Gastroesophageal sphincter (tissue), 4 donors: ENCODE results near the gene CTCF. TPM values are rescaled to one million over a fixed set of nuclear protein-coding genes. Genes with fewer than 3 reads are reported as not detected.

ENCODE experiments used
- ATAC-seq: fragments of 150-250 bp; one replicate; pipeline ENCODE4 v1.9.1; 2016; ENCODE audit warnings: mild to moderate bottlenecking, moderate library complexity
- H3K27ac ChIP-seq, 4 donors: fragments of 200-600 bp; sonication (generic) in 3 of 4; 1 replicate in 3 of 4; 2 replicates in 1 of 4; pipeline ENCODE4 v1.5.1; 2016 to 2019
- H3K27me3 ChIP-seq: fragments of 200-600 bp; sonication (generic); one replicate; pipeline ENCODE4 v1.5.1; 2019
- H3K36me3 ChIP-seq, 2 donors: fragments of 200-600 bp; sonication (generic); one replicate each; pipeline ENCODE4 v1.5.1; 2019; ENCODE audit warnings: control low read depth in 1 of 2
- H3K4me1 ChIP-seq, 3 donors: fragments of 200-600 bp; sonication (generic); 1 replicate in 2 of 3; 2 replicates in 1 of 3; pipeline ENCODE4 v1.5.1; 2016 to 2019; ENCODE audit warnings: control low read depth in 2 of 3
- H3K4me3 ChIP-seq, 2 donors: fragments of 200-600 bp; sonication (generic); one replicate each; pipeline ENCODE4 v1.5.1; 2019; ENCODE audit warnings: mild to moderate bottlenecking in 1 of 2, moderate library complexity in 1 of 2
- H3K9me3 ChIP-seq, 3 donors: fragments of 200-600 bp; sonication (generic); one replicate each; pipeline ENCODE4 v1.5.1; 2017 to 2019; ENCODE audit warnings: control low read depth in 2 of 3
- EP300 ChIP-seq: sonication (generic); formaldehyde crosslinking; IDR thresholded peaks from one replicate; pipeline ENCODE4 v1.6.1; 2017; ENCODE audit warnings: antibody characterized with exemption, mild to moderate bottlenecking
- POLR2A ChIP-seq, 2 donors: fragments of 450-650 bp; IDR thresholded peaks; one replicate each; pipeline ENCODE4 v1.6.1; 2017; ENCODE audit warnings: antibody characterized with exemption in 2 of 2, mild to moderate bottlenecking in 2 of 2, moderate library complexity in 1 of 2
- POLR2AphosphoS5 ChIP-seq: sonication (generic); formaldehyde crosslinking; IDR thresholded peaks from one replicate; pipeline ENCODE4 v1.6.1; 2017; ENCODE audit warnings: antibody characterized with exemption
- WGBS, 2 donors: methylation state at CpG; one replicate each; pipeline ENCODE4 v1.1.5; 2018; ENCODE audit warnings: low coverage in 1 of 2; 5-methylcytosine and 5-hydroxymethylcytosine counted together
- total RNA-seq, 4 donors: library from RNA; depleted of rRNA; stranded (reverse); fragments of >200 nt; gene quantifications; one replicate each; pipeline ENCODE4 v1.1.0, GENCODE V29; 2016
- TF ChIP-seq, protein P1 (sequence below), 4 experiments: fragments of 200-600 bp in 2 of 4; fragments of 450-650 bp in 2 of 4; sonication (generic) in 1 of 4; IDR thresholded peaks; one replicate each; pipeline ENCODE4 v1.5.1; 2017 to 2019; ENCODE audit warnings: antibody characterized with exemption in 4 of 4, mild to moderate bottlenecking in 2 of 4, moderate library complexity in 2 of 4

Gene CTCF
- total RNA-seq, 4 donors from 2014 or later: 26.4 to 44.8 (median 41.4) TPM

DNA sequence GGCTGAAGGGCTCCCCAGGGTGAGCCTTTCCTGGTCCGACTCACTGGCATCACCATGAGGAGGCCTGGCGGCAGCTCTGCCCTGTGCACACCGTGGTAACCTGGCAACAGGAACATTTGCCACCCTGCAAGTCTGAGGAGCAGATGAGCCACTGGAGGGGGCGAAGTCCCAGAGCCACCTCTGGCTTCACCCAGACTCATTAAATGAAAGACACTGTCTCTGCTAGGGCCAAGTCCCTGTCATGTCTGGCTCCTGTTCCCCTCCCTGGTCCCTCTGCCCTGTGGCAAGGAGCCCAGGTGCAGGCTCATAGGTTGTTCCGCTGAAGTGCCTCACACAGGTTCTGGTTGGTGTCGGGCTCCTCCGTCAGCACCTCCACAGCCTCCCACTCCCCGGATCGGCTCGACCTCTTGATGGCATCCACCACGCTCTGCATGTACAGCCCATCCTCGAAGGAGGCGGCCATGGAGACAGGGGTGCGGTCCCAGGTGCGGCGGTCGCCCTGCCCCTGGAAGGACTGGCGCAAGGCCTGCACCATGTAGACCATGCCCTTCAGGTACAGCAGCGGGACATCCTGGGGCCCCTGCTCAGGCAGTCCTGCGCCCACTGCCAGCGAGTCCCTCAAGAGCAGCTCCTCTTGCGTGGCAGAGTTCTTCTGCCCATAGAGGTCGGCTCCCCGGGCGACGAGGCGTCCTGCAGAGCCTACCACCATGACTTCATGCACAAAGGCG lies 112.7 kb downstream of the CTCF start:
- TF ChIP-seq POLR2AphosphoS5 (no peak), POLR2A (IDR thresholded peaks at IDR 0.05) (no peak), EP300 (no peak)
- TF ChIP-seq, protein P1, sequence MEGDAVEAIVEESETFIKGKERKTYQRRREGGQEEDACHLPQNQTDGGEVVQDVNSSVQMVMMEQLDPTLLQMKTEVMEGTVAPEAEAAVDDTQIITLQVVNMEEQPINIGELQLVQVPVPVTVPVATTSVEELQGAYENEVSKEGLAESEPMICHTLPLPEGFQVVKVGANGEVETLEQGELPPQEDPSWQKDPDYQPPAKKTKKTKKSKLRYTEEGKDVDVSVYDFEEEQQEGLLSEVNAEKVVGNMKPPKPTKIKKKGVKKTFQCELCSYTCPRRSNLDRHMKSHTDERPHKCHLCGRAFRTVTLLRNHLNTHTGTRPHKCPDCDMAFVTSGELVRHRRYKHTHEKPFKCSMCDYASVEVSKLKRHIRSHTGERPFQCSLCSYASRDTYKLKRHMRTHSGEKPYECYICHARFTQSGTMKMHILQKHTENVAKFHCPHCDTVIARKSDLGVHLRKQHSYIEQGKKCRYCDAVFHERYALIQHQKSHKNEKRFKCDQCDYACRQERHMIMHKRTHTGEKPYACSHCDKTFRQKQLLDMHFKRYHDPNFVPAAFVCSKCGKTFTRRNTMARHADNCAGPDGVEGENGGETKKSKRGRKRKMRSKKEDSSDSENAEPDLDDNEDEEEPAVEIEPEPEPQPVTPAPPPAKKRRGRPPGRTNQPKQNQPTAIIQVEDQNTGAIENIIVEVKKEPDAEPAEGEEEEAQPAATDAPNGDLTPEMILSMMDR (IDR thresholded peaks at IDR 0.05): no peak
- Histone ChIP-seq H3K4me3 (no peak overlapping the region), H3K27ac (peak overlapping the region in 3 of 4 donors; percentile 52 to 73 (median 70)), H3K9me3 (no peaks in the 10 kb centered on the region), H3K4me1 (peaks cover 0 to 37% (median 0%) of the 10 kb centered on the region in 3 donors), H3K36me3 (peaks cover 0 to 19% of the 10 kb centered on the region in 2 donors), H3K27me3 (no peaks in the 10 kb centered on the region)
- no peak for ATAC-seq
- WGBS, 2 donors: no CpG with 5 or more reads among the region's 28 CpGs

DNA sequence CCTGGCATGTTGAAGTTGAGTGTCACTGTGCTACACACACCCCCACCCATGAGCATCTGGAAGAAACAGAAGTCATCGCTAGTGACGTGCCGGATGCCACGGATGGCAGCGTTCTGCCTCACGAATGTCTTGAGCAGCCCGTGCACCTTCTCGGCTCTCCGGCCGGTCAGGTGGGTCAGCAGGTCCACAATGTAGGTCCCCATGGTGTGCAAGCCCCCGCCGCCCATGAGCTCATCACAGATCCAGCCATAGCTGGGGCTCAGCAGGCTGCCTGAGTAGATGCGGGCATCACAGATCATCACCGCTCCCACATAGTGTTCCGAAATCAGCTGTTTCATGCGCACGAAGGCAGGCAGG lies 113.2 kb downstream of the CTCF start:
- no peak for TF ChIP-seq POLR2AphosphoS5
- TF ChIP-seq, protein P1 (IDR thresholded peaks at IDR 0.05): no peak
- no peak for TF ChIP-seq POLR2A (IDR thresholded peaks at IDR 0.05)
- TF ChIP-seq EP300: no peak
- Histone ChIP-seq H3K27ac (peak overlapping the region in 1 of 4 donors; percentile 70), H3K36me3 (peaks cover 0 to 25% of the 10 kb centered on the region in 2 donors), H3K27me3 (no peaks in the 10 kb centered on the region), H3K4me1 (peaks cover 0 to 37% (median 0%) of the 10 kb centered on the region in 3 donors), H3K9me3 (no peaks in the 10 kb centered on the region), H3K4me3 (no peak overlapping the region)
- ATAC-seq: no peak
- WGBS, 2 donors: 83% methylated on average over 2 of the region's 17 CpGs; no CpG with 5 or more reads in 1 of the 2 donors

DNA sequence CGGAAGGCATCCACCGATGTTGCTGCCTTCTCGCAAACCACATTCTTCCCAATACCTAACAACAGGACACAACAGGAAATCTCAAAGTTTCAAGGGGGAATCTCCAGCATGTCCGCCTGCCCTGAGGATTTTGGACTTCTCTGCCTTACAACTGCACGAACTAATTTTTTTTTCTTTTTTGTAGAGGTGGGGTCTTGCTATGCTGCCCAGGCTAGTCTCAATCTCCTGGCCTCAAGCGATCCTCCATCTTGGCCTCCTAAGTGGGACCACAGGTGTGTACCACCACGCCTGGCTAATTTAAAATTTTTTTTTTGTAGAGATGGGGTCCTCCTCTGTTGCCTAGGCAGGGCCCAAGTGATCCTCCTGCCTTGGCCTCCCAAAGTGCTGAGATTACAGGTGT lies 113.7 kb downstream of the CTCF start:
- ATAC-seq: no peak

DNA sequence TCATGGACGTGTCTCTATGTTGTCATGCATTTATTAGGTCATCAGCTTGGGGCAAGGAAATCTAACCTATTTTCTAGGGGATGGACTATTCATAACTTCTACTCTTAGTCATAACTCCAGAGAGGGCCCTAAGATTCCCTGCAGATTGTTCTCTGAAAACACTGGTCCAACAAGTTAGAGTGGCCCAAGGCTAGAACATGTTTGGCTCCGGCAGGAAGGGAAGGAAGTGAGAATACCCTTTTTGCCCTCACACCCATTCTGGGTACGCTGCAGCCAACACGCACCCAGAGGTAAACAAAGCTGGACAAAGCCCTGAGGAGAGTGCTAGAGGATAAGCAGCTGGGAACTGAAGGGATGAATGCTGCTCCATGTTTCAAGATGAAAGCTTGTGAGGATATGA lies 114.2 kb downstream of the CTCF start:
- ATAC-seq: no peak
- 20 to 67% methylated on average over 1 of the region's 4 CpGs for WGBS, 2 donors

More for the DNA sequence above, 113.7 kb downstream of the CTCF start:
- H3K27me3 ChIP-seq: no peaks in the 10 kb centered on the region
- peaks cover 0 to 29% of the 10 kb centered on the region in 2 donors for H3K36me3 ChIP-seq
- peaks cover 0 to 37% (median 0%) of the 10 kb centered on the region in 3 donors for H3K4me1 ChIP-seq
- H3K4me3 ChIP-seq: no peak overlapping the region
- H3K9me3 ChIP-seq: no peaks in the 10 kb centered on the region
- WGBS, 2 donors: 90 to 96% methylated on average over 4 to 6 of the region's 7 CpGs
- TF ChIP-seq EP300 (no peak), POLR2A (IDR thresholded peaks at IDR 0.05) (no peak), POLR2AphosphoS5 (no peak)
- TF ChIP-seq, protein P1 (IDR thresholded peaks at IDR 0.05): no peak
- H3K27ac ChIP-seq: no peak overlapping the region

More for the DNA sequence above, 114.2 kb downstream of the CTCF start:
- no peak for TF ChIP-seq POLR2A (IDR thresholded peaks at IDR 0.05)
- no peak for TF ChIP-seq EP300
- TF ChIP-seq POLR2AphosphoS5: no peak
- TF ChIP-seq, protein P1 (IDR thresholded peaks at IDR 0.05): no peak
- Histone ChIP-seq H3K36me3 (peaks cover 0 to 32% of the 10 kb centered on the region in 2 donors), H3K27me3 (no peaks in the 10 kb centered on the region), H3K27ac (no peak overlapping the region), H3K9me3 (no peaks in the 10 kb centered on the region), H3K4me1 (peaks cover 0 to 37% (median 0%) of the 10 kb centered on the region in 3 donors), H3K4me3 (no peak overlapping the region)
